ENCODE results near the gene KIF2A. TPM values are rescaled to one million over a fixed set of nuclear protein-coding genes. Genes with fewer than 3 reads are reported as not detected.

KIF2A gene
- total and polyA plus RNA-seq, 9 of the 15 experiments (the other 6 are each of a cell fraction or from before 2014, with no cell fraction given) = 42.6 to 126 (median 77.6) TPM

DNA sequence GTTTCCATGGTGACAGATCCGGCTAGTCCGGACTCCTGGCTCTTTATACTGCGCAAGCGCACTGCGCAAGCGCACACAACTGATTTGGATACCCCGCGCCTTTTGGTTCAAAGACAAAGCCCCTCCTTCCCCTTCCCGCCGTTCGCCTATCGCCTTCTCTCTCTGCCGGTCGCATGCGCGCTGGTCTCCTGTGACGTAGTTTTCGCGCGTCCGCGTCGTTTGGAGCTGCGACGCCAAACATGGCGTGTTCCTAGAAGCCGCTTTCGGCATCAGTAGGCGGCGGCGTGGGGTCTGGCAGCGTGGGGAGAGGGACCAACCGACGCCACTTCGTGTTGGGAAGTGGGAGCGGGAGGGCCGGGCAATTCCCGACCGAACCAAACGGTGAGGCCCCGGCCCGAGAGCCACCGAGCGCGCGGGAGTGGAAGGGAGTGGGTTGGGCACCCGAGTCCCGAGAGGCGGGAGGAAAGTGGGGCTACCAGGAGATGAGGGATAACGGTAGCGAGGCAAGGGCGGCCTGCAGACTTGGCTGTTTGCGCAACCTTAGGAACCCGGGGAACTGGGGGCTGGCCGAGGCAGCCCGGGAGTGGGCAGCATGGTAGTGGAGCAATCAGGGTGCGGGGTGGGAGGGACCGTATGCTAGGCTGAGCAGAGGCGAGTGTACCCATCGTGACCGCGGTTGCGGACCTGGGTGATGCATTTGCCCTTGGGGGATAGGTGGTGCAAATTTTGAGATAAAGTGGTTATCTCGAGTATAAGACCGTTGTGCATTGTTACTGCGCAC is 106.7 kb downstream of the KIF2A start, which contains the start of gene IPO11 (continued):
- no peak for TF ChIP-seq PHB (CRISPR knock-in tag; IDR thresholded peaks at IDR 0.05)
- peak; percentile 100 for TF ChIP-seq MTA1 (IDR thresholded peaks at IDR 0.05; ENCODE audit: borderline replicate concordance)
- no peak for TF ChIP-seq PRMT5 (CRISPR knock-in tag; IDR thresholded peaks at IDR 0.05)
- no peak for TF ChIP-seq KDM2B (CRISPR knock-in tag; IDR thresholded peaks at IDR 0.05)
- TF ChIP-seq PCBP1 (IDR thresholded peaks at IDR 0.05; ENCODE audit: low read depth, low read length, poor library complexity, severe bottlenecking) = peak; percentile 56
- TF ChIP-seq, protein P1, sequence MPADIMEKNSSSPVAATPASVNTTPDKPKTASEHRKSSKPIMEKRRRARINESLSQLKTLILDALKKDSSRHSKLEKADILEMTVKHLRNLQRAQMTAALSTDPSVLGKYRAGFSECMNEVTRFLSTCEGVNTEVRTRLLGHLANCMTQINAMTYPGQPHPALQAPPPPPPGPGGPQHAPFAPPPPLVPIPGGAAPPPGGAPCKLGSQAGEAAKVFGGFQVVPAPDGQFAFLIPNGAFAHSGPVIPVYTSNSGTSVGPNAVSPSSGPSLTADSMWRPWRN (IDR thresholded peaks at IDR 0.05; ENCODE audit: low read depth) = no peak
- peak; percentile 92 for TF ChIP-seq POLR2AphosphoS5 (IDR thresholded peaks at IDR 0.05; ENCODE audit: control insufficient read depth, insufficient read depth, low read depth, low read length)
- no peak for TF ChIP-seq RCOR1 (IDR thresholded peaks at IDR 0.05; ENCODE audit: borderline replicate concordance in 1 of 2, low read depth in 2 of 2, low read length in 2 of 2)
- no peak for TF ChIP-seq ZZZ3 (IDR thresholded peaks at IDR 0.05)
- no peak for TF ChIP-seq SIRT6 (IDR thresholded peaks at IDR 0.05; ENCODE audit: low read depth, low read length)
- TF ChIP-seq NFXL1 (CRISPR knock-in tag; IDR thresholded peaks at IDR 0.05) = no peak
- no peak for TF ChIP-seq ZNF3 (CRISPR knock-in tag; IDR thresholded peaks at IDR 0.05)
- TF ChIP-seq, protein P2, sequence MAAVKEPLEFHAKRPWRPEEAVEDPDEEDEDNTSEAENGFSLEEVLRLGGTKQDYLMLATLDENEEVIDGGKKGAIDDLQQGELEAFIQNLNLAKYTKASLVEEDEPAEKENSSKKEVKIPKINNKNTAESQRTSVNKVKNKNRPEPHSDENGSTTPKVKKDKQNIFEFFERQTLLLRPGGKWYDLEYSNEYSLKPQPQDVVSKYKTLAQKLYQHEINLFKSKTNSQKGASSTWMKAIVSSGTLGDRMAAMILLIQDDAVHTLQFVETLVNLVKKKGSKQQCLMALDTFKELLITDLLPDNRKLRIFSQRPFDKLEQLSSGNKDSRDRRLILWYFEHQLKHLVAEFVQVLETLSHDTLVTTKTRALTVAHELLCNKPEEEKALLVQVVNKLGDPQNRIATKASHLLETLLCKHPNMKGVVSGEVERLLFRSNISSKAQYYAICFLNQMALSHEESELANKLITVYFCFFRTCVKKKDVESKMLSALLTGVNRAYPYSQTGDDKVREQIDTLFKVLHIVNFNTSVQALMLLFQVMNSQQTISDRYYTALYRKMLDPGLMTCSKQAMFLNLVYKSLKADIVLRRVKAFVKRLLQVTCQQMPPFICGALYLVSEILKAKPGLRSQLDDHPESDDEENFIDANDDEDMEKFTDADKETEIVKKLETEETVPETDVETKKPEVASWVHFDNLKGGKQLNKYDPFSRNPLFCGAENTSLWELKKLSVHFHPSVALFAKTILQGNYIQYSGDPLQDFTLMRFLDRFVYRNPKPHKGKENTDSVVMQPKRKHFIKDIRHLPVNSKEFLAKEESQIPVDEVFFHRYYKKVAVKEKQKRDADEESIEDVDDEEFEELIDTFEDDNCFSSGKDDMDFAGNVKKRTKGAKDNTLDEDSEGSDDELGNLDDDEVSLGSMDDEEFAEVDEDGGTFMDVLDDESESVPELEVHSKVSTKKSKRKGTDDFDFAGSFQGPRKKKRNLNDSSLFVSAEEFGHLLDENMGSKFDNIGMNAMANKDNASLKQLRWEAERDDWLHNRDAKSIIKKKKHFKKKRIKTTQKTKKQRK (IDR thresholded peaks at IDR 0.05; ENCODE audit: borderline replicate concordance, low read depth, low read length) = no peak
- 0 out of 4 replicates have a peak, but pooled peaks of 1 of the 2 experiments have one; percentile 47 for TF ChIP-seq TEAD1 (CRISPR knock-in tag; IDR thresholded peaks at IDR 0.05)
- peak; percentile 50; the same call in 1 of the 2 replicates for TF ChIP-seq NCOA1 (IDR thresholded peaks at IDR 0.05; ENCODE audit: low read depth)
- peak; percentile 68 for TF ChIP-seq JUND (IDR thresholded peaks at IDR 0.05; ENCODE audit: borderline replicate concordance, low read depth, low read length)
- no peak for TF ChIP-seq JUND (tag; IDR thresholded peaks at IDR 0.05; ENCODE audit: borderline replicate concordance, low read depth, low read length)
- TF ChIP-seq RAD21 (CRISPR knock-in tag; conservative IDR thresholded peaks at IDR 0.05 in 1 of 2, IDR thresholded peaks at IDR 0.05 in 1 of 2) = no peak
- TF ChIP-seq, protein P3, sequence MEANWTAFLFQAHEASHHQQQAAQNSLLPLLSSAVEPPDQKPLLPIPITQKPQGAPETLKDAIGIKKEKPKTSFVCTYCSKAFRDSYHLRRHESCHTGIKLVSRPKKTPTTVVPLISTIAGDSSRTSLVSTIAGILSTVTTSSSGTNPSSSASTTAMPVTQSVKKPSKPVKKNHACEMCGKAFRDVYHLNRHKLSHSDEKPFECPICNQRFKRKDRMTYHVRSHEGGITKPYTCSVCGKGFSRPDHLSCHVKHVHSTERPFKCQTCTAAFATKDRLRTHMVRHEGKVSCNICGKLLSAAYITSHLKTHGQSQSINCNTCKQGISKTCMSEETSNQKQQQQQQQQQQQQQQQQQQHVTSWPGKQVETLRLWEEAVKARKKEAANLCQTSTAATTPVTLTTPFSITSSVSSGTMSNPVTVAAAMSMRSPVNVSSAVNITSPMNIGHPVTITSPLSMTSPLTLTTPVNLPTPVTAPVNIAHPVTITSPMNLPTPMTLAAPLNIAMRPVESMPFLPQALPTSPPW (CRISPR knock-in tag; IDR thresholded peaks at IDR 0.05) = peak; percentile 86
- TF ChIP-seq HDAC8 (tag; IDR thresholded peaks at IDR 0.05) = no peak
- TF ChIP-seq MAFF (IDR thresholded peaks at IDR 0.05; ENCODE audit: low read length) = no peak
- TF ChIP-seq, protein P4, sequence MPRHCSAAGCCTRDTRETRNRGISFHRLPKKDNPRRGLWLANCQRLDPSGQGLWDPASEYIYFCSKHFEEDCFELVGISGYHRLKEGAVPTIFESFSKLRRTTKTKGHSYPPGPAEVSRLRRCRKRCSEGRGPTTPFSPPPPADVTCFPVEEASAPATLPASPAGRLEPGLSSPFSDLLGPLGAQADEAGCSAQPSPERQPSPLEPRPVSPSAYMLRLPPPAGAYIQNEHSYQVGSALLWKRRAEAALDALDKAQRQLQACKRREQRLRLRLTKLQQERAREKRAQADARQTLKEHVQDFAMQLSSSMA (CRISPR knock-in tag; IDR thresholded peaks at IDR 0.05) = no peak
